Dermis microvascular lymphatic vessel endothelial cell (primary cell): ENCODE results near the gene ARMC6. TPM values are rescaled to one million over a fixed set of nuclear protein-coding genes. Genes with fewer than 3 reads are reported as not detected.

Experiments
- DNase-seq, 2 donors: peaks; one replicate each; pipeline versions ENCODE4 v3.0.0 to v3.0.0-alpha.2; 2010; ENCODE audit warnings: low read depth in 2 of 2
- total RNA-seq: library from RNA; depleted of rRNA; stranded (reverse); fragments of >200 nt; gene quantifications from 2 replicates; pipeline ENCODE4 v1.2.1, GENCODE V29; 2014

The ARMC6 gene
- total RNA-seq, 1 donor from 2014 or later, result 41.0 TPM

- no peak for DNase-seq
Measured at GRCh38 chr19:19054315-19054938, 21.0 kb downstream of the ARMC6 start.

DNA sequence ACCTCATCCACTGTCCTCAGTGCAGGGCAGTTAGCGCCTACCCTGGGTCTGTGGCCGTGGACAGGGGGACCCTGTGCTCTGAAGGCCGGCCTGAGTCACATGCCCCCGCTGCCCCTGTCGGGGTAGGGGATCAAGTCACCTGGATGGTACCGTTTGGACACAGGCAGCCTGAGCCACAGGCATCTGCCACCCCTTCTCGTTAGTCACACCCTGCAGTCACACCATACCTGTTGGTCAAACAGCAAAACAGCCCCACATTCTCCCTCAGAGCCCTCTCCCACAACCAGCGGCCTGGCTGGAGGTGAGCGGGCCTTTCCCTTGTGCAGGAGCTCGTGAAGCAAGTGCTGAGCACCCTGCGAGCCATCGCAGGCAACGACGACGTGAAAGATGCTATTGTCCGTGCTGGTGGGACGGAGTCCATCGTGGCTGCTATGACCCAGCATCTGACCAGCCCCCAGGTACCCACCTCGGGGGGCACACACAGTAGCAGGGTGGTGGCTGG, 21.6 kb downstream of the ARMC6 start:
- no peak for DNase-seq

- no peak for DNase-seq
Measured at GRCh38 chr19:19055701-19056100, 22.3 kb downstream of the ARMC6 start.

GRCh38 chr19:19056636-19057275, 23.4 kb downstream of the ARMC6 start:
- DNase-seq, result no peak

DNA sequence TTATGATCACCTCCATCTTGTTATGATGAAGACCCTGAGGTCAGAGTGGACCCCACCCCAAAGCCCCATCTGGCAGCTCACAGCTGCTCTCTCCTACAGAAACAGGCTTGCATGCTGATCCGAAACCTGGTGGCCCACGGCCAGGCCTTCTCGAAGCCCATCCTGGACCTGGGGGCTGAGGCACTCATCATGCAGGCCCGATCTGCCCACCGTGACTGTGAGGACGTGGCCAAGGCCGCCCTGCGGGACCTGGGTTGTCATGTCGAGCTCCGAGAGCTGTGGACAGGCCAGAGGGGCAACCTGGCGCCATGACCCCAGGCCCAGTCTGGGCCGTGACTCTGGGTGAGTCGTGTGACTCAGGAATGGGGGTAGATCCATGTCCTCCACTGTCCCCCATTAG, 23.9 kb downstream of the ARMC6 start:
- no peak for DNase-seq

- DNase-seq, result no peak
Measured at GRCh38 chr19:19057720-19058119, 24.3 kb downstream of the ARMC6 start.

DNA sequence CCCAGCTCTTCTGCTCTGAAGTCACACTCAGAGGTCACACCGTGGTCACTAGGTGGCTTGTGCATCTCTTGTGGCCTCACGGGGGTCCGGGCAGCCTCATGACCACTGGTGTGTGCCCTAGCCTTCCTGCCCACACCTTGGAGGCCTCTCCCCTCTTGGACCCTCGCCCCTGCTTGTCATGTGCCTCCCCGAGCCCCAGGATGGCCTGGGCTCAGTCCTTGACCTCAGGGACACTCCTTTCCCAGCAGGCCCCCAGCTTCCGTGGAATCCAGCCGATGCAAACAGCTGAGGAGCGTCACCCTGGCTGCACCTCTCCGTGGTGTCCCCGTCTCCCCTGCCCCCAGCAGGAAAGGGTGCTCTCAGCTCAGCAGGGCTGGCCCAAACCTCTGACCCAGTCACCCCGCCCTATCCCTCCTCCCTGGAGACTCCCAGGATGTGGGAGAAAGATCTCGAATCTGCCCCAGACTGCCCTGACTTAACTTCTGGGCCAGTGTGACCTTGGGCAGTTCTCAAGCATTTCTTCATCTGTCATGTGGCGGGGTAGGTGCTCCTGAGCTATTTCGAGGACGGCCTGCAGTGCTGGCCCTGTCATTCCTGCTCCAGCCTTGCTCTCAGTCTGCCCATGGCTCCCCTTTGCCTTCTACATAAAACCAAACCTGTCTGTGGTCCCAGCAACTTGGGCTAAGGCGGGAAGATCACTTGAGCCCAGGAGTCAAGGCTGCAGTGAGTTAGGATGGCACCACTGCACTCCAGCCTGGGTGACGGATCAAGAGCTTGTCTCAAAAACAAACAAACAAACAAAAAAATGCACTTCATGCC, 25.8 kb downstream of the ARMC6 start:
- no peak for DNase-seq

DNA sequence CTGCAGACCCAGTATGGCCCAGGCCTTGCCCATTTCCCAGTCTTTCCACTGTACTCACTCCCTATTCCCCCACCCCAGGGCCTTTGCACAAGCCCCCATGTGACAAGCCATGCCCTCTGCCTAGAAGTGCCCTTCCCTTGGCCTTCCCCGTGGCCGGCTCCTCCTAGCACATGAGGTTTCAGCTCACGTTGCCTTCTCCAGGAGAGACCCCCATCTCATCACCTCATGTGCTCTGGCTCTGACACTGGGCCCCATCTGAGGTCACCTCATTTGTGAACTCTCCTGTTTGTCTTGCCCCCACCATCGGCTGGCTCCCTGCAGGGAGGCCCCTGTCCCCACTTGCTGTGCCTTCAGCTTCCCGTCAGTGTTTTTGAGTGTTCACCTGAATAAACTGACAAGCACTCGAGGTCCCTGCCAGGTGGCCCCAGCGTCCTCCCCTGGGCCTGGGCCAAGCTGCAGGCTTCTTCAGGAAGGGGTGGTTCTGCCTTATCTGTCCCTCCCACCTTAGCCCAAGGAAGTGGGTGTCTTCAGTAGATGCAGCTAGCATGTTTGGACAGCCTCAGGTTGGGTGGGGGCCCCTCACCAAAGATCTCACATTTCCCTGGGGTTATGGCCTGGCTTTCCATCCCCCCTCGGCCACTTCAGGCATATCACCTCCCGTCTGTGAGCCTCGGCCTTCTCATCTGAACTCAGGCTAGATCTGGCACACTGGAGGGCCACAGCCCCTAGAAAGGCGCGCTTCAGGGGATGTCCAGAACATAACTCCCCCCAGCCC, 26.6 kb downstream of the ARMC6 start:
- DNase-seq, result no peak

DNA sequence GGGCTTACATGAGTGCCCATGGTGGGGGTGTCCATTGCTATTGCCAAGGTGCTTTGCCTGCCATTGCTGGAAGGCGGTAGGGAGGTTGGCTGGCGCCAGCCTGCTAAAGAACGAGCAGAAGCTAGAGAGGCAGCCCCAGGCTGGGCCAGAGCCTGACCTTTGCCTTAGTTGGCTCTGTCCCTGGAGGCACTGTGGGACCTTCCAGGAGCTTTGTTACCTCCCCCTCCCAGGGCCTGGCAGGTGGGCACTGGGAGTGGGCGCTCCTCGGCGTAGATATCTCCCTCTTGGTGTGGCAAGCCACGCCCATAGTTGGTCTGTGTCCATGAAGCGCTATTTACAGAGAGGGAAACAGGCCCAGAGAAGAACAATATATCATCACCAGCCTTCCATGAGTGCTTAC, 28.1 kb downstream of the ARMC6 start:
- no peak for DNase-seq

DNA sequence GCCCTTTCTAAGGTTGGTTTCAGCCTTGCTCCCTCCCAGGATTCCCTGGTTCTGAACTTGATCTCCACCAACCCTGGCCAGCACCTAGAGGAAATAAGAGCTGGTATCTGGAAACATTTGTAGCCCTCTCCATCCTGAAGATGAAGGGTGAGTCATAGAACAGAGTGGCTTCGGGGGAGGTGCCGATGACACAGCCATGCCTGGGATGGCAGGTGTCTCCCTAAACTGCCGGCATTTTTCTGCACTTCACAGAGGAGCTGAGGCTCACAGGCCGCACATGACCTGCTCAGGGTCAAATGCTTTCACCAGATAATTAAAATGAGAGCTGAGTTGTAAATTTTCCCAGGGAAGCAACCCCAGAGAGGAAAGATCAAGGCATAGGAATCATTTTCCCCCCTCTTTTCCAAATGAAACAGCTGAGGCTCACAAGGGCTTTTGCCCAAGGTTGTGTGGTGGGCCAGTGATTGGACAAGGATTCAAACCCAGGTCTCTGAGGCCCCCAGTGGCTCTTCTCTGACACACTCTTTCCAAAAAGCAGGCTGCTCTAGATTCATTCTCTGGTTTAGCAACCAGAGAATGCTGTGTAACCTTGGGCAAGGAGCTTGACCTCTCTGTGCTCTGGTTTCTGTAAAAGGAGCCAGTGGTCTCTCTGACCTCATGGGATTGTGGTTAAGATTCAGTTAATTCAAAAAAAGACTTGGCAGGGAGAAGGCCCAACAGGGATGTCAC, 29.2 kb downstream of the ARMC6 start:
- DNase-seq, result no peak

DNA sequence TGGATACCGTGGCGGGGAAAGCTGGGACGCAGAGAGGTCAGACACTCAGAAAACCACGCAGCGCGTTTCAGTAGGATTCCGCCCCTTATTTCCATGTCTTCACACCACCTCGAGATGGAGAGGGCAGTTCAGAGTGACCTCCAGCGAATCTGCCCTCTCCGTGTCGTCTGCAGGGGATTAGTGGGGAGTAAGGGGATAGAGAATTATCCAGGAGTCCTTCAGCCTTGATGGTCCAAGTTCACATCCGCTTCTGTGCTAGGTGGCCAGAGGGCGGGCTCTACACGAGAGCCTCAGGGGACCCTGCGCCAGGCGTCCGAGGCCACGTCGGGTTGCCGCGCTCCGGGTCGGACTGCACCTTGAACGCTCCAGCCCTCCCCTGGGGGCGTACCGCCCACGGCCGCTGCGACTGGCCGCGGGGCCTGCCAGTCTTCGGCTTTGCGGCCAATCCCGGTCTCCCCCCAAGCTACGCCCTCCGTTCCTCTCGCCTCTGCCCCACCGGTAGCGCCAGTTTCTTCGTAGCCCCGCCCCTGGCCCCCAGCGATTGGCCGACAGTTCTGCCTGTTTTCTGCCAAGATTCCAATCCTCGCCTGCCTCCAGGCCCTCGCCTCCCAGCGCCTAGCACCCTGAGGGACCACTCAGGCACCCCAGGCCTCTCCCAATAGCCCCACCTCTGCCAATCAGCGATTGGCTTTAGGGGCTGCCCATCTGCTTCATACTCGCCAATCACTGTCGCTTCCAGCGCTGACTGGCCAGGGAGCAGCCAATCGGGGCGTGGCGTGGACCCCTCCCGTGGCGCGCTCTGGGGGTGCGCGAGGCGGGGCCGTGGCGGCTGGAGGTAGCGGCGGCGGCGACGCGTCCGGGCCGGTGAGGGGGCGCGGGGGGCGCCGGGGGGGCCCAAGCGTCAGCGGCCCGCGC, 30.0 kb downstream of the ARMC6 start, which contains the start of gene SLC25A42:
TSS of gene SLC25A42 (plus strand) at position 812 of the 915 bp plus-strand sequence. CDS start 32,131 bp downstream, outside the sequence.
- DNase-seq, result peak; percentile 99 to 100

GRCh38 chr19:19064098-19064722, 30.8 kb downstream of the ARMC6 start:
- DNase-seq, result peak in 1 of 2 donors; percentile 9

- DNase-seq, result peak in 1 of 2 donors; percentile 18
Measured at GRCh38 chr19:19064811-19065745, 31.7 kb downstream of the ARMC6 start.

GRCh38 chr19:19067276-19068072, 34.1 kb downstream of the ARMC6 start:
- no peak for DNase-seq

- DNase-seq, result no peak
Measured at GRCh38 chr19:19068659-19069654, 35.6 kb downstream of the ARMC6 start.

- no peak for DNase-seq
Measured at GRCh38 chr19:19071897-19072296, 38.5 kb downstream of the ARMC6 start.
